HCT116 (cell line): Measurements from ENCODE around the gene TPD52L2. TPM values are rescaled to one million over a fixed set of nuclear protein-coding genes. Genes with fewer than 3 reads are reported as not detected.

Experiments
- ATAC-seq: fragments of 200-7000 bp; cut with Tn5 transposase; 2 replicates; pipeline ENCODE4 v1.9.1; 2020; ENCODE audit warnings: mild to moderate bottlenecking, moderate library complexity
- BruUV-seq: library from RNA; stranded (reverse); fragments of 400-500 nt; replicated peaks from 2 replicates; lab custom pipeline; 2021; lab: Mats Ljungman, UMichigan
- CTCF ChIA-PET: fragments of 300-600 bp; sonication (Branson Sonifier 250); formaldehyde crosslinking; loops from one replicate; lab custom pipeline; 2021; ENCODE audit warnings: antibody characterized with exemption; lab: Charles Lee
- POLR2A ChIA-PET: fragments of 300-600, 350-600 bp; sonication (Branson Sonifier 250); formaldehyde crosslinking; loops from one replicate; lab custom pipeline; 2021; ENCODE audit warnings: antibody characterized with exemption; lab: Charles Lee
- RAD21 ChIA-PET, 2 experiments: fragments of 300-600 bp; sonication (Branson Sonifier 250); formaldehyde crosslinking; loops; one replicate each; lab custom pipeline; 2023; ENCODE audit warnings: low total read pairs in 2 of 2; ENCODE audit not compliant: uncharacterized antibody in 2 of 2, unreplicated experiment in 2 of 2, low non-redundant PET in 1 of 2; lab: Charles Lee
- DNase-seq: peaks from one replicate; pipeline ENCODE4 v3.0.0-alpha.2; 2010; ENCODE audit warnings: low read depth, low spot score
- H2AFZ ChIP-seq: fragments of 200-600 bp; shearing (Covaris generic), sonication (generic); 2 replicates; pipeline ENCODE4 v1.6.1; 2017; ENCODE audit warnings: low read depth, mixed run types, mixed read lengths, antibody characterized with exemption, low read length; ENCODE audit not compliant: poor library complexity, severe bottlenecking
- H3K27ac ChIP-seq: 2 replicates; pipeline ENCODE4 v1.5.1; 2012; ENCODE audit warnings: low read depth, low read length
- H3K27me3 ChIP-seq: fragments of 200-600 bp; sonication (generic); 2 replicates; pipeline ENCODE4 v1.6.1; 2016; ENCODE audit warnings: mixed run types, low read length, mixed read lengths; ENCODE audit not compliant: insufficient read depth
- H3K36me3 ChIP-seq, 2 experiments: fragments of 200-500 bp in 1 of 2; fragments of 200-600 bp in 1 of 2; sonication (Bioruptor generic) in 1 of 2; sonication (generic) in 1 of 2; 2 replicates each; pipeline versions ENCODE4 v1.5.1 to v1.6.1; 2014 to 2016; ENCODE audit warnings: low read length in 2 of 2, inconsistent platforms in 1 of 2, mixed read lengths in 1 of 2, mixed run types in 1 of 2; ENCODE audit not compliant: insufficient read depth in 2 of 2, control insufficient read depth in 1 of 2
- H3K4me1 ChIP-seq, 2 experiments: fragments of 200-600 bp in 1 of 2; sonication (generic) in 1 of 2; 2 replicates each; pipeline versions ENCODE4 v1.5.1 to v1.6.1; 2012 to 2017; ENCODE audit warnings: low read length in 2 of 2, inconsistent platforms in 1 of 2, mild to moderate bottlenecking in 1 of 2, mixed read lengths in 1 of 2, mixed run types in 1 of 2, moderate library complexity in 1 of 2; ENCODE audit not compliant: insufficient read depth in 2 of 2, control insufficient read depth in 1 of 2
- H3K4me2 ChIP-seq: fragments of 200-600 bp; sonication (generic); 2 replicates; pipeline ENCODE4 v1.6.1; 2017; ENCODE audit warnings: mixed run types, low read length, mixed read lengths
- H3K4me3 ChIP-seq, 2 experiments: fragments of 200-600 bp in 1 of 2; sonication (generic) in 1 of 2; replicated peaks in 1 of 2; 2 replicates each; pipeline ENCODE4 v1.5.1; 2011 to 2016; ENCODE audit warnings: low read length in 2 of 2, control low read depth in 1 of 2, low read depth in 1 of 2, mild to moderate bottlenecking in 1 of 2, mixed read lengths in 1 of 2, mixed run types in 1 of 2
- H3K79me2 ChIP-seq: fragments of 200-600 bp; sonication (generic); 2 replicates; pipeline ENCODE4 v1.6.1; 2017; ENCODE audit warnings: mild to moderate bottlenecking, mixed run types, low read length, moderate library complexity, mixed read lengths; ENCODE audit not compliant: insufficient read depth
- H3K9ac ChIP-seq: fragments of 200-600 bp; sonication (generic); 2 replicates; pipeline ENCODE4 v1.6.1; 2016; ENCODE audit warnings: low read length, mixed read lengths
- H3K9me2 ChIP-seq: fragments of 200-600 bp; sonication (generic), shearing (Covaris generic); 2 replicates; pipeline ENCODE4 v1.6.1; 2017; ENCODE audit warnings: mixed run types, mild to moderate bottlenecking, moderate library complexity; ENCODE audit not compliant: insufficient read depth
- H3K9me3 ChIP-seq, 2 experiments: fragments of 200-500 bp in 1 of 2; fragments of 200-600 bp in 1 of 2; sonication (Bioruptor generic) in 1 of 2; sonication (generic) in 1 of 2; 2 replicates each; pipeline ENCODE4 v1.6.1; 2014 to 2017; ENCODE audit warnings: low read length in 2 of 2, mixed read lengths in 2 of 2, inconsistent platforms in 1 of 2, low read depth in 1 of 2, mild to moderate bottlenecking in 1 of 2, mixed run types in 1 of 2, moderate library complexity in 1 of 2; ENCODE audit not compliant: control insufficient read depth in 1 of 2, insufficient read depth in 1 of 2
- H4K20me1 ChIP-seq: fragments of 200-600 bp; sonication (generic), shearing (Covaris generic); 2 replicates; pipeline ENCODE4 v1.6.1; 2017; ENCODE audit warnings: mixed run types, mild to moderate bottlenecking, moderate library complexity; ENCODE audit not compliant: insufficient read depth
- ELF1 ChIP-seq: IDR thresholded peaks from 2 replicates; pipeline ENCODE4 v1.6.1; 2012; ENCODE audit warnings: low read depth, borderline replicate concordance
- EZH2 ChIP-seq: fragments of 200-600 bp; sonication (generic); IDR thresholded peaks from 2 replicates; pipeline ENCODE4 v1.6.1; 2017; ENCODE audit warnings: antibody characterized with exemption, mixed run types
- EZH2phosphoT487 ChIP-seq: fragments of 200-600 bp; IDR thresholded peaks from 2 replicates; pipeline ENCODE4 v1.6.1; 2018; ENCODE audit warnings: antibody characterized with exemption, borderline replicate concordance
- FOSL1 ChIP-seq: IDR thresholded peaks from 2 replicates; pipeline ENCODE4 v1.6.1; 2012; ENCODE audit warnings: low read depth
- MAX ChIP-seq: IDR thresholded peaks from 2 replicates; pipeline ENCODE4 v1.6.1; 2012
- POLR2AphosphoS5 ChIP-seq: IDR thresholded peaks from 2 replicates; pipeline ENCODE4 v1.6.1; 2011; ENCODE audit warnings: mild to moderate bottlenecking, low read depth, low read length, moderate library complexity
- RAD21 ChIP-seq: IDR thresholded peaks from 2 replicates; pipeline ENCODE4 v1.6.1; 2012; ENCODE audit warnings: low read depth, mild to moderate bottlenecking
- SRF ChIP-seq: IDR thresholded peaks from 2 replicates; pipeline ENCODE4 v1.6.1; 2012; ENCODE audit warnings: low read depth
- YY1 ChIP-seq: IDR thresholded peaks from 2 replicates; pipeline ENCODE4 v1.6.1; 2011; ENCODE audit warnings: low read length, low read depth, moderate library complexity, mild to moderate bottlenecking; ENCODE audit not compliant: insufficient replicate concordance; ENCODE audit errors: extremely low read depth
- intact Hi-C: fragments of 100-400 bp; cut with micrococcal nuclease; formaldehyde crosslinking; loops from 2 replicates; pipeline ENCODE4 v1.10.0; 2022
- total RNA-seq: library from RNA; stranded (reverse); gene quantifications from one replicate; pipeline ENCODE4 v1.2.1, GENCODE V29; 2021; ENCODE audit not compliant: unreplicated experiment
- TF ChIP-seq, protein P1 (sequence below): IDR thresholded peaks from 2 replicates; pipeline ENCODE4 v1.6.1; 2012

The TPD52L2 gene
- total RNA-seq, 1 experiment from 2014 or later: 149 TPM

- intact Hi-C loops: no loop called here
- TF ChIP-seq MAX: no peak
- ChIA-PET RAD21 (no interaction called here), CTCF (no interaction called here), POLR2A (no interaction called here)
- H3K9ac ChIP-seq: no peak overlapping the region
- H4K20me1 ChIP-seq: no peaks in the 10 kb centered on the region
- no peak overlapping the region for H3K4me2 ChIP-seq
- no peaks in the 10 kb centered on the region for H3K27me3 ChIP-seq
- H2AFZ ChIP-seq: no peak overlapping the region
- H3K36me3 ChIP-seq: peaks cover 35 to 67% of the 10 kb centered on the region in 2 experiments
- no TSS peak for BruUV-seq
- H3K27ac ChIP-seq: no peak overlapping the region
- no peak overlapping the region for H3K4me3 ChIP-seq
- peaks cover 71% of the 10 kb centered on the region for H3K79me2 ChIP-seq
- H3K4me1 ChIP-seq: no peaks in the 10 kb centered on the region
- no peak for ATAC-seq
- no peaks in the 10 kb centered on the region for H3K9me2 ChIP-seq
- DNase-seq: no peak
- no peaks in the 10 kb centered on the region for H3K9me3 ChIP-seq
Observed at GRCh38 chr20:63886921-63887320, 21.9 kb downstream of the TPD52L2 start.

DNA sequence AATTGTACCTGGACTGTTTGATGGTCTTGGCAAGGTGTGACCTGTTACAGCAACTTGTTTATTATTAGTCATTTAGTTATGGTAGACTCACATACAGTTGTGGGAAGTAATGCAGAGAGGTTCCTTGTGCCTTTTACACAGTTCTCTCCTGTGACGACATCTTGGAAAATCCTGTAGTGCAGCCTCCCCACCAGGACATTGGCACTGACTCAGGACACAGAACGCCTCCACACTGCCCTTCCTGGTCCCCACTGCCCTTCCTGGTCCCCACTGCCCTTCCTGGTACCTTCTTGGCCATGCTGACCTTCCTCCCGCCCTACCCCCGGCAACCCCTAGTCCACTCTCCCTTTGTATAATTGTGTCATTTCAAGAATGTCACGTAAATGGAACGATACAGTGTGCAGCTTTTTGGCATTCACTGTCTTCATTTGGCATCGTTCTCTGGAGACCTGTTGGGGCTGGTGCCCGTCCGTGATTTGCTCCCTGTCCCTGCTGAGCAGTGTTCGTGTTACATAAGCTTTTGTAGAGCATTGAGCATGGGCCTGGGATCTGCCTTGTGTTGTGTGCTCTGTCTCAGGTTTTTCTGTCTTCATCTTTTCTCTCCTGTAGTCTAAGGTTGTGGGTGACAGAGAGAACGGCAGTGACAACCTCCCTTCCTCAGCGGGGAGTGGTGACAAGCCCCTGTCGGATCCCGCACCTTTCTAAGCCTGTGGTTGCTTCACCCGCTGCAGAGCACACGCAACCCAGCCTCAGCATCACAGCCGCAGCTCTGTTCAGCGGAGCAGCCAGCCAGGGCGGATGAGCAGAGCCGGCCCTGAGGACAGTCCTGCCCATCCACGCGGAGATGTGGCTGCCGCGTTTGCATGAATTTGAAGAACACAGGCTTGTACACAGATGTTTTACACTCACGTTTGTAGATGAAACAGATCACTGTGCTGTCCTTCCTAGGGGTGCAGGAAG is 24.5 kb downstream of the TPD52L2 start:
- no peak for TF ChIP-seq YY1
- no peak for TF ChIP-seq EZH2
- TF ChIP-seq, protein P1, sequence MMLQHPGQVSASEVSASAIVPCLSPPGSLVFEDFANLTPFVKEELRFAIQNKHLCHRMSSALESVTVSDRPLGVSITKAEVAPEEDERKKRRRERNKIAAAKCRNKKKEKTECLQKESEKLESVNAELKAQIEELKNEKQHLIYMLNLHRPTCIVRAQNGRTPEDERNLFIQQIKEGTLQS: no peak
- no peak for TF ChIP-seq SRF
- no peak for TF ChIP-seq FOSL1
- no peak for TF ChIP-seq ELF1
- TF ChIP-seq EZH2phosphoT487: no peak
- no peak for TF ChIP-seq POLR2AphosphoS5
- TF ChIP-seq RAD21: no peak
- TF ChIP-seq MAX: no peak
- TF ChIP-seq, all 23 proteins: peak for 0
- H2AFZ ChIP-seq: no peak overlapping the region
- peaks cover 24 to 53% of the 10 kb centered on the region in 2 experiments; a peak in 3 of 4 replicates for H3K36me3 ChIP-seq
- BruUV-seq: no TSS peak
- H4K20me1 ChIP-seq: peaks cover 3% of the 10 kb centered on the region; the same call in 1 of the 2 replicates
- H3K27me3 ChIP-seq: no peaks in the 10 kb centered on the region
- no peak overlapping the region for H3K9ac ChIP-seq
- no peaks in the 10 kb centered on the region for H3K9me2 ChIP-seq
- CTCF ChIA-PET: no interaction called here
- peaks cover 8 to 11% of the 10 kb centered on the region in 2 experiments; a peak in 3 of 4 replicates for H3K4me1 ChIP-seq
- H3K27ac ChIP-seq: no peak overlapping the region
- no peaks in the 10 kb centered on the region for H3K9me3 ChIP-seq
- peaks cover 46% of the 10 kb centered on the region; the same call in 1 of the 2 replicates for H3K79me2 ChIP-seq
- ATAC-seq (no peak), DNase-seq (no peak)
- RAD21 ChIA-PET: no interaction called here
- intact Hi-C loops: no loop called here
- H3K4me3 ChIP-seq: no peak overlapping the region
- POLR2A ChIA-PET: no interaction called here
- H3K4me2 ChIP-seq: no peak overlapping the region
